IPS DF 4.7 (cell line): ENCODE results near the gene CD3D.
"Not testable (repeated sequence)": the region's sequence is repeated elsewhere in the genome, so short reads cannot be mapped to it uniquely, and the experiment has no call there.

Experiments used
- DNase-seq: peaks from one replicate; pipeline ENCODE4 v3.0.0-alpha.2; 2013; ENCODE audit warnings: low spot score; ENCODE audit errors: extremely low read depth

Gene CD3D

GRCh38 chr11:118339281-118339961 is 3.1 kb downstream of the CD3D start:
- DNase-seq, result no peak

GRCh38 chr11:118338637-118339061 is 3.9 kb downstream of the CD3D start:
- DNase-seq, result no peak

- DNase-seq, result no peak
Observed at GRCh38 chr11:118334745-118335144, 7.8 kb downstream of the CD3D start.

- no peak for DNase-seq
Observed at GRCh38 chr11:118328745-118329144, 13.8 kb downstream of the CD3D start.

- no peak for DNase-seq
Observed at GRCh38 chr11:118325283-118325682, 17.2 kb downstream of the CD3D start.

GRCh38 chr11:118322721-118323120 is 19.8 kb downstream of the CD3D start:
- no peak for DNase-seq

GRCh38 chr11:118321386-118322082 is 21.0 kb downstream of the CD3D start:
- DNase-seq, result no peak

GRCh38 chr11:118320515-118320914 is 22.0 kb downstream of the CD3D start:
- no peak for DNase-seq

GRCh38 chr11:118319337-118319707 is 23.2 kb downstream of the CD3D start:
- no peak for DNase-seq

GRCh38 chr11:118318581-118319336 is 23.7 kb downstream of the CD3D start:
- DNase-seq, result no peak

GRCh38 chr11:118318124-118318523 is 24.4 kb downstream of the CD3D start:
- no peak for DNase-seq

- DNase-seq, result no peak
Observed at GRCh38 chr11:118314988-118315411, 27.5 kb downstream of the CD3D start.

- DNase-seq, result no peak
Observed at GRCh38 chr11:118313242-118313641, 29.3 kb downstream of the CD3D start.

- no peak for DNase-seq
Observed at GRCh38 chr11:118312328-118312727, 30.2 kb downstream of the CD3D start.

GRCh38 chr11:118311518-118311917 is 31.0 kb downstream of the CD3D start:
- no peak for DNase-seq

GRCh38 chr11:118310781-118311485 is 31.6 kb downstream of the CD3D start:
- no peak for DNase-seq

- DNase-seq, result no peak
Observed at GRCh38 chr11:118310271-118310670, 32.2 kb downstream of the CD3D start.

- not testable (repeated sequence) for DNase-seq
Observed at GRCh38 chr11:118308995-118309528, 33.4 kb downstream of the CD3D start.

- DNase-seq, result no peak
Observed at GRCh38 chr11:118306556-118306955, 35.9 kb downstream of the CD3D start.

- no peak for DNase-seq
Observed at GRCh38 chr11:118305726-118306125, 36.8 kb downstream of the CD3D start.

GRCh38 chr11:118304568-118305248 is 37.8 kb downstream of the CD3D start, which contains the start of gene CD3E:
CD3E (plus strand) TSS chr11:118304730; CDS start chr11:118304953, 223 bp downstream.
- no peak for DNase-seq
